Nephron progenitor cell (in vitro differentiated cells): ENCODE results near the gene TEKT4.

Experiments
- DNase-seq: peaks from one replicate; pipeline ENCODE4 v3.0.0; 2021
- H3K27ac Mint-ChIP-seq: 2 replicates; pipeline ENCODE4 v1.8.0; 2021; ENCODE audit warnings: mild to moderate bottlenecking, moderate library complexity, mixed read lengths
- H3K27me3 Mint-ChIP-seq: 2 replicates; pipeline ENCODE4 v1.8.0; 2021; ENCODE audit warnings: mild to moderate bottlenecking, low read depth, mixed read lengths; ENCODE audit not compliant: poor library complexity
- H3K36me3 Mint-ChIP-seq: 2 replicates; pipeline ENCODE4 v1.8.0; 2021; ENCODE audit warnings: low read depth, mixed read lengths
- H3K4me1 Mint-ChIP-seq: 2 replicates; pipeline ENCODE4 v1.8.0; 2021; ENCODE audit warnings: mixed read lengths
- H3K4me3 Mint-ChIP-seq: 2 replicates; pipeline ENCODE4 v1.8.0; 2021; ENCODE audit warnings: mild to moderate bottlenecking, moderate library complexity, mixed read lengths
- H3K9me3 Mint-ChIP-seq: 2 replicates; pipeline ENCODE4 v1.8.0; 2021; ENCODE audit warnings: mild to moderate bottlenecking, moderate library complexity, mixed read lengths
- TF ChIP-seq, protein P1 (sequence below): fragments of 200-600 bp; sonication (generic); IDR thresholded peaks from 2 replicates; pipeline ENCODE4 v1.5.0; 2021; ENCODE audit warnings: antibody characterized with exemption

Gene TEKT4

GRCh38 chr2:94869131-94869530 is 2.1 kb upstream of the TEKT4 start:
- Mint-ChIP-seq H3K27me3 (peaks cover 65% of the 10 kb centered on the region), H3K36me3 (no peaks in the 10 kb centered on the region), H3K4me3 (no peak overlapping the region), H3K9me3 (peaks cover 14% of the 10 kb centered on the region), H3K27ac (no peak overlapping the region), H3K4me1 (peaks cover 9% of the 10 kb centered on the region)
- DNase-seq = no peak
- TF ChIP-seq, protein P1, sequence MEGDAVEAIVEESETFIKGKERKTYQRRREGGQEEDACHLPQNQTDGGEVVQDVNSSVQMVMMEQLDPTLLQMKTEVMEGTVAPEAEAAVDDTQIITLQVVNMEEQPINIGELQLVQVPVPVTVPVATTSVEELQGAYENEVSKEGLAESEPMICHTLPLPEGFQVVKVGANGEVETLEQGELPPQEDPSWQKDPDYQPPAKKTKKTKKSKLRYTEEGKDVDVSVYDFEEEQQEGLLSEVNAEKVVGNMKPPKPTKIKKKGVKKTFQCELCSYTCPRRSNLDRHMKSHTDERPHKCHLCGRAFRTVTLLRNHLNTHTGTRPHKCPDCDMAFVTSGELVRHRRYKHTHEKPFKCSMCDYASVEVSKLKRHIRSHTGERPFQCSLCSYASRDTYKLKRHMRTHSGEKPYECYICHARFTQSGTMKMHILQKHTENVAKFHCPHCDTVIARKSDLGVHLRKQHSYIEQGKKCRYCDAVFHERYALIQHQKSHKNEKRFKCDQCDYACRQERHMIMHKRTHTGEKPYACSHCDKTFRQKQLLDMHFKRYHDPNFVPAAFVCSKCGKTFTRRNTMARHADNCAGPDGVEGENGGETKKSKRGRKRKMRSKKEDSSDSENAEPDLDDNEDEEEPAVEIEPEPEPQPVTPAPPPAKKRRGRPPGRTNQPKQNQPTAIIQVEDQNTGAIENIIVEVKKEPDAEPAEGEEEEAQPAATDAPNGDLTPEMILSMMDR = no peak

DNA sequence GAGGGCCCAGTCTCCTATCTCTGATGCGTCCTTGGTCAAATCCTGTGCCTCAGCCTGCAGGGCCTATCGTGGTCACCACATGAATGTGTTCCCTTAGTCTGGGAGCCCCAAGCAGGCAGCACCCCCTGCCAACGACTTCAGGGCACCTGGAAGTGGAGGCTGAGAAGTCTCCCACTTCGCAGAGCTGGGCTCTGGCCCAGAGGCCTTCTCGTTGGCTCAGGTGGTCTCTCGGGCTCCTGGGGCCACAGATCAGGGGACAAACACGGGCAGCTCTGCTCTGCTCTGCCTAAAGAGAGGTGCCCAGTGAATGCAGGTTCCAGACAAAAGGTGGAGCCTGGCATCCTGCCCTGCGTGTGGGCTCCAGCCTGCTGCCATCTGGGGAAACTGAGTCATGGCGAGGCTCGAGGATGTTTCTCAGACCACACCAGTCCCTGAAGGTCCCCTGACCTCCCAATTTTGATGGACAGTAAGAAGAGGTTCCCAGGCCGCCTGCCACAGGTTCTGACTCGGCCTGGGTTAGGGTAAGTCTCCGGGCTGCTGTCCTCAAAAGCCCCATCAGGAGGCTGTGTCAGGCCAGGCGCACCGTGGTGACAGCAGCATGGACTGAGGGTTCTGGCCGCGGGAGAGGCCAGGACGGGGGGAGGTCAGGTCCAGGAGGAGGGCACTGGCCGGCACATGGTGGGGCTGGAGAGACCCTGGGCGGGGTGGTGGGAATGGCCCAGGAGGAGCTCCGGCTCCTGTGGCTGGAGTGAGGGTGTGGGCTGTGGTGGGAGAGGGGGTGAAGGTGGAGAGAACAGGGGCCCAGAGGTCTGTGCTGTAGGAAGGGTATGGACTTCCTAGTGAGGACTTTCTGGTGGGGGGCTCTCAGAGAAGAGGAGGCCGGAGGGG is 1.4 kb upstream of the TEKT4 start:
- TF ChIP-seq, protein P1 = no peak
- H3K27me3 Mint-ChIP-seq = peaks cover 58% of the 10 kb centered on the region
- peaks cover 9% of the 10 kb centered on the region for H3K4me1 Mint-ChIP-seq
- peaks cover 14% of the 10 kb centered on the region for H3K9me3 Mint-ChIP-seq
- H3K27ac Mint-ChIP-seq = no peak overlapping the region
- H3K4me3 Mint-ChIP-seq = no peak overlapping the region
- DNase-seq = no peak
- H3K36me3 Mint-ChIP-seq = no peaks in the 10 kb centered on the region

DNA sequence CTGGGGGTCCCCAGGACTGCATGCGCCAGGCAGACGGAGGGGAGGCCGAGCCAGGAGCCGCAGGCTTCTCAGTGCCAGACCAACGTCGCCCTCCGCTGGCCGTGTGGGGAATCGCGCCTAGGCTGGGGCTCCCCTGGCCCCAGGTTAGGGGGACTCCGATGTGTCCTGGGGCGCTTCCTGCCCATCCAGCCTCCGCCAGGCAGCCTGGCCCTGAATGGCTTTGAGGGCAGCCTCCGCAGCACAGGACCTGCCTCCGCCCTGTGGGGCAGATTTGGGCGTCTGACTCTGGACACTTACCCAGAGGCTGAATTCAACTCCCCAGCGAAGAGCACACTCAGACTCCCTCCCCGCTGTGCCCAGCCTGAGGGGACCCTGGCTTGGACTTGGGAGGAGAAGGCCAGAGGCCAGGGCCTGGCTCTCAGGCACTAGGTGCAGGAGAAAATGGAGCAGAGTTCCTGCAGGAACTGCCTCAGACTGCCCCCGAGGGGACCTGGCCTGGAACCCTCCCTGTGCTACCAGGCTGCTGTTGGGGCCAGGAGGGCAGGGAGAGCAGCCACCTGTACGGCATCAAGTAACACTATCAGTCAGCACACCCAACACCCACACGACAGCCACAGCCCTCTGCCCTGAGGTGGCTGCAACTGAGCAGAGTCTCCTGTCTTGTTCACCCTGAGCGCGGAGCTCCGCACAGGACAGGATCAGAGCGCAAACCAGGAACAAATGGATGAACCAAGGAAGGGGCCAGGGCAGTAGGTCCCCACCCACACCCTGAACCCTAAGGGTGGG is 597 bp upstream of the TEKT4 start:
- Mint-ChIP-seq H3K4me1 (peaks cover 9% of the 10 kb centered on the region), H3K36me3 (no peaks in the 10 kb centered on the region), H3K27me3 (peaks cover 58% of the 10 kb centered on the region), H3K27ac (peak overlapping the region; percentile 59), H3K4me3 (peak overlapping the region; percentile 72), H3K9me3 (peaks cover 15% of the 10 kb centered on the region)
- DNase-seq = peak; percentile 65
- TF ChIP-seq, protein P1 = peak; percentile 44

GRCh38 chr2:94872088-94872618 is 923 bp downstream of the TEKT4 start:
- H3K9me3 Mint-ChIP-seq = peaks cover 22% of the 10 kb centered on the region
- peaks cover 50% of the 10 kb centered on the region for H3K27me3 Mint-ChIP-seq
- H3K4me3 Mint-ChIP-seq = no peak overlapping the region
- no peak for DNase-seq
- TF ChIP-seq, protein P1 = no peak
- no peaks in the 10 kb centered on the region for H3K36me3 Mint-ChIP-seq
- H3K4me1 Mint-ChIP-seq = peaks cover 9% of the 10 kb centered on the region
- no peak overlapping the region for H3K27ac Mint-ChIP-seq

- no peaks in the 10 kb centered on the region for H3K36me3 Mint-ChIP-seq
- H3K27me3 Mint-ChIP-seq = peaks cover 44% of the 10 kb centered on the region
- H3K4me3 Mint-ChIP-seq = peak overlapping the region; percentile 54
- H3K27ac Mint-ChIP-seq = no peak overlapping the region
- H3K9me3 Mint-ChIP-seq = peaks cover 22% of the 10 kb centered on the region
- H3K4me1 Mint-ChIP-seq = peaks cover 9% of the 10 kb centered on the region
- TF ChIP-seq, protein P1 = no peak
- no peak for DNase-seq
Observed at GRCh38 chr2:94872676-94873361, 1.6 kb downstream of the TEKT4 start.
